Thoracic aorta (tissue), 2 donors: Measurements from ENCODE around the gene DPH1. TPM values are rescaled to one million over a fixed set of nuclear protein-coding genes. Genes with fewer than 3 reads are reported as not detected.

Experiments used
- ATAC-seq: fragments of 150-250 bp; one replicate; pipeline ENCODE4 v1.8.0; 2017; ENCODE audit warnings: low read depth; ENCODE audit not compliant: insufficient number of reproducible peaks, low FRiP score
- DNase-seq: peaks from one replicate; pipeline ENCODE4 v3.0.0-alpha.2; 2020; ENCODE audit warnings: low spot score
- H3K27ac ChIP-seq, 2 donors: fragments of 200-600 bp; sonication (generic); 1 replicate in 1 of 2; 2 replicates in 1 of 2; pipeline ENCODE4 v1.5.1; 2016; ENCODE audit warnings: mild to moderate bottlenecking in 2 of 2, moderate library complexity in 2 of 2
- H3K27me3 ChIP-seq: fragments of 200-600 bp; sonication (generic); replicated peaks from 2 replicates; pipeline ENCODE4 v1.6.0; 2016; ENCODE audit warnings: mild to moderate bottlenecking; ENCODE audit not compliant: insufficient read depth
- H3K36me3 ChIP-seq: fragments of 200-600 bp; sonication (generic); one replicate; pipeline ENCODE4 v1.5.1; 2016
- H3K4me1 ChIP-seq, 2 donors: fragments of 200-600 bp; sonication (generic); 1 replicate in 1 of 2; 2 replicates in 1 of 2; pipeline versions ENCODE4 v1.5.1 to v1.6.0; 2016; ENCODE audit warnings: low read depth in 2 of 2, mild to moderate bottlenecking in 1 of 2; ENCODE audit not compliant: control insufficient read depth in 1 of 2
- H3K4me3 ChIP-seq: fragments of 200-600 bp; sonication (generic); 2 replicates; pipeline ENCODE4 v1.5.1; 2016; ENCODE audit warnings: mild to moderate bottlenecking
- H3K9me3 ChIP-seq: fragments of 200-600 bp; sonication (generic); 2 replicates; pipeline ENCODE4 v1.5.1; 2016
- total RNA-seq, 2 donors: library from RNA; depleted of rRNA; stranded (reverse); fragments of >200 nt; gene quantifications; one replicate each; pipeline versions ENCODE4 v1.1.0 to v1.2.3, GENCODE V29; 2016
- TF ChIP-seq, protein P1 (sequence below): fragments of 200-600 bp; sonication (generic); IDR thresholded peaks from one replicate; pipeline ENCODE4 v1.5.1; 2019; ENCODE audit warnings: antibody characterized with exemption

The DPH1 gene
- total RNA-seq, 2 donors from 2014 or later = 46.0 to 61.1 TPM

DNA sequence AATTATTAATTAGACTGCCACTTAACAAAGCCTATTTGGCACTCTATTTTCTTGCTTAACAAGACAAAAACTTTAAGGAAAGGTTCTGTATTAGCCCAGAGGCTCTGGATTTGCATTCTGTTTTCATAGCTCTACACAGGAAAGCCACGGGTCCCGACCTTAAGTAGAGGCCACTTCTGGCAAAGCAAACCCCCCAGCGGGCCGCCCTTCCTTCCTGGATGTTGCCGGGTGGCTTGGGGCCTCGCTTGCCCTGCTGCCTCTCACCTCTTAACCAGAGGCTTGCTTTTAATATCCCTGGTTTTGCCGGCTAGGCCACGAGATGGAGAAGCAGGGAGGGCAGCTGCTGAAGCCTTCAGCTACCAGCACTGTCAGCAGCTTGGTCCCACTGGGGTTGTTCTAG, 9.2 kb upstream of the DPH1 start:
- DNase-seq = no peak
- Histone ChIP-seq H3K27ac (no peak overlapping the region), H3K27me3 (no peaks in the 10 kb centered on the region), H3K4me1 (peaks cover 3 to 24% of the 10 kb centered on the region in 2 donors), H3K36me3 (no peaks in the 10 kb centered on the region), H3K9me3 (no peaks in the 10 kb centered on the region), H3K4me3 (no peak overlapping the region)
- TF ChIP-seq, protein P1, sequence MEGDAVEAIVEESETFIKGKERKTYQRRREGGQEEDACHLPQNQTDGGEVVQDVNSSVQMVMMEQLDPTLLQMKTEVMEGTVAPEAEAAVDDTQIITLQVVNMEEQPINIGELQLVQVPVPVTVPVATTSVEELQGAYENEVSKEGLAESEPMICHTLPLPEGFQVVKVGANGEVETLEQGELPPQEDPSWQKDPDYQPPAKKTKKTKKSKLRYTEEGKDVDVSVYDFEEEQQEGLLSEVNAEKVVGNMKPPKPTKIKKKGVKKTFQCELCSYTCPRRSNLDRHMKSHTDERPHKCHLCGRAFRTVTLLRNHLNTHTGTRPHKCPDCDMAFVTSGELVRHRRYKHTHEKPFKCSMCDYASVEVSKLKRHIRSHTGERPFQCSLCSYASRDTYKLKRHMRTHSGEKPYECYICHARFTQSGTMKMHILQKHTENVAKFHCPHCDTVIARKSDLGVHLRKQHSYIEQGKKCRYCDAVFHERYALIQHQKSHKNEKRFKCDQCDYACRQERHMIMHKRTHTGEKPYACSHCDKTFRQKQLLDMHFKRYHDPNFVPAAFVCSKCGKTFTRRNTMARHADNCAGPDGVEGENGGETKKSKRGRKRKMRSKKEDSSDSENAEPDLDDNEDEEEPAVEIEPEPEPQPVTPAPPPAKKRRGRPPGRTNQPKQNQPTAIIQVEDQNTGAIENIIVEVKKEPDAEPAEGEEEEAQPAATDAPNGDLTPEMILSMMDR = no peak
- ATAC-seq = no peak

DNA sequence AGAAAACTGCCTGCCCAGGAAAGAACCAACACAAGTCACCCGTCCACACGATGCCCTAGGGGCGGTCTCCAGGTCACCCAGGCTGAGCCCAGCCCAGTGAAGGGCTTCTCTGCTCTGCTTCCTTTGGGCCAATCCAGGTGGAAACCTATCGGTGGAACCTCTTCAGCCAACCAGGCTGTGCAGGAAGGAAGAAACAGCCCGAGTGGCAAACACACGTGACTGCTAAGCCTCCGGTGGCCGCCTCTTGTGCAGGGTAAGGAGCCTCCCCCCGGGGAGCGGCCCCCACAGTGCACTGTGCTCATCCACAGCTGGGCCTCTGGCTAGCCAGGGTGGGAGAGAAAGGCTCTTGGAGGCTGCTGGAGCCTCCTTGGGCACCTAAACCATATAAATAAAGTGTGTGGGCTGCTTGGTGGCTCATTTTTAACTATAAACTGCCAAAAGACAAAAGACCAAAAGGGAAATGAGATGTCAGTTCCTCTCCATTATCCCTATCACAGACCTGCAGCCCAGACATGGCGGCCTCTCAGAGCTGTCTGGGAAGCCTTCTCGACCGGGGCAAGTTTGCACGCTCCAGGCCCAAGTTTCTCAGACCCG, 7.2 kb upstream of the DPH1 start:
- no peaks in the 10 kb centered on the region for H3K36me3 ChIP-seq
- no peaks in the 10 kb centered on the region for H3K27me3 ChIP-seq
- DNase-seq (no peak), ATAC-seq (no peak)
- TF ChIP-seq, protein P1 = no peak
- H3K4me1 ChIP-seq = peaks cover 3 to 35% of the 10 kb centered on the region in 2 donors
- no peaks in the 10 kb centered on the region for H3K9me3 ChIP-seq
- H3K4me3 ChIP-seq = no peak overlapping the region
- no peak overlapping the region for H3K27ac ChIP-seq

DNA sequence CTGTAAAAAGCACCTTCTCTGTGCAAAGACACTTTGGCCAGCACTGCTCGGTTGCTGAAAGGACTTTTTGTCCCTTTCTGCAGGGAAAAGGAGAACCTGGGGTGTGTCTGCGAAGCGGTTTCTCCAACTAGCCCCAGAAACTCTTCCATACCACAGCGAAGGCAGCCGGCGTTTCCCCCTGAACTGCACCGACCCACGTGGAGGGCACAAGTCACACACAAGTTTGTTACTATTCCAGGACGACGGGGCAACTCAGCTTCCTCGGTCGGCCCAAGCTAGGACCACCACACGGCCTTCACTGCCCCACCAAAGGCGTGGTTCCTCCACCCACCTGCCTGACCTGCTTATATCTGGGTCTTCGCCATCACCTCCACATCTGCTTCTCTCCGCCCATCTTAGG, 6.7 kb upstream of the DPH1 start:
- Histone ChIP-seq H3K27me3 (no peaks in the 10 kb centered on the region), H3K27ac (no peak overlapping the region), H3K9me3 (no peaks in the 10 kb centered on the region), H3K36me3 (no peaks in the 10 kb centered on the region), H3K4me3 (no peak overlapping the region), H3K4me1 (peaks cover 3 to 40% of the 10 kb centered on the region in 2 donors)
- DNase-seq = no peak
- TF ChIP-seq, protein P1 = no peak
- no peak for ATAC-seq

DNA sequence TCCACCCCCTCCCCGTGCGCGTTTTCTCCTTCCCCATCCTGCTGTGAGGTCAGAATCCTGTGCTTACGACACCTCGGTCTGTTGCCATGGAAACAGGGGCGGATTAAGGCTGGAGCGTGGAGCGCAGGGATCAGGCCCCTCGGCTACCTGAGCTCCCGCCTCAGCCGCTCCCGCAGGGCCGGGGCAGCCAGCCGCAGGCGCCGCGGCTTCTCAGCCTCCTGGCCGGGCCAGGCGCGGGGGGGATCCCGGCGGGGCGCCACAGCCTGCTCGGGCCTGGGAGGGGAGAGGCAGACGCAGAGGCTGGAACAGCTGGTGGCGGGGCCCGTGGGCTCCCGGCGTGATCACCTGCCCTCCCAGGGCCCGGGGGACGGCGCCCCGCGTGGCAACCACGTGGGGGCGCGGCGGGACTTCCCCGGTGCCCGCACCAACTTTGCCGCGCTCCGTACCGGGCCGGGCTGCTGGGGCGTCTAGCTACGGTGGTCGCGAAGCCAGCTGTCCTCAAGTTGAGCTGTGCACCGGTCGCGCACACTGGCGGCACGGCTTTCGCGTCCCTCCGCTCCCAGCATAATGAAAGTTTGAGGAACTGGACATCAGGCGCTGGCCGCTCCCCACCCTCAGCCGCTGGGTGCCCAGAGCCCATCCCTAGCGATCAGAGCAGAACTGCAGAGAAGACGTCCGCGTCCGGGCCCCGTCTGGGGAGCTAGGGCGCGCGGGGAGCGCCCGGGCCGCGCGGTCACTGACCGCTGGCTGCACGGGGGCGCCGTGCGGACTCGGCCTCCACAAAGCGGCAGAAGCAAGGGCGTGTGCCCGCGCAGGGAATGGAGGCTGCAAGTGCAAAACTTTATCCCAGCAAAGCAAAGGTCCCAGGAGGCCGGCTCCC, 6.0 kb upstream of the DPH1 start:
- ATAC-seq (no peak), DNase-seq (no peak)
- TF ChIP-seq, protein P1 = peak; percentile 29
- no peaks in the 10 kb centered on the region for H3K27me3 ChIP-seq
- H3K36me3 ChIP-seq = no peaks in the 10 kb centered on the region
- no peak overlapping the region for H3K27ac ChIP-seq
- H3K9me3 ChIP-seq = no peaks in the 10 kb centered on the region
- peaks cover 3 to 42% of the 10 kb centered on the region in 2 donors for H3K4me1 ChIP-seq
- peak overlapping the region; percentile 77 for H3K4me3 ChIP-seq

DNA sequence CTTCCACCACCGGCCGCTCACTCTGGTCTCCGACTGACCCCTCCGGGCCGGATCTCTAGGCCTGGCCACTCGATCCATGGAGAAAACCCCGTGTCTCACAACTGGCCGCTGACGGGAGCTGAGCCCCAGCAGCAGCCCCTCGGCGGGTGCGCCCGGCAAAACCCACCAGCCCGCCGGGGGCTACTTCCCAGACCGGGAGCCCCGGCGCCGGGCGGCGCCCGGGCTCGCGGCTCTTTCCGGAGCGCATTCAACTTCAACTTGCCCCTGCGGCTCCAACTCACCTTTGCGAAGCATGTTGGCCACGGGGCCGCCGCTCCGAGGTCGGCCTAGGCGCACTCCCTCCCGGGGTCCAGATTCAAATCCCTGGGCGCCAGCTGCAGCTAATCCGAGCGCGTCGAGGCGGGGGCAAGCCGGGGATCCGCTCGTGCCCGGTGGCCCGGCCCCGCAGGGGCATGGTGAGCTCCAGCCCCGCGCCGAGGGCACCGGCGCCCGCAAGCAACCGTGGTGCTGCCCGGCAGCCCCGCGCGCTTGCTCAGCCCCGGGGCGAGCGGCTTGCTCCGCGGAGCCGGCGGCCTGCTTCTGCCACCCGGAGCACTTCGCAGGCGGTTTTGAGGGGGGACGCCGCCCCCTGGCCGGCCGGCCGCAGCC, 5.3 kb upstream of the DPH1 start:
- Histone ChIP-seq H3K27me3 (no peaks in the 10 kb centered on the region), H3K4me1 (peaks cover 3 to 45% of the 10 kb centered on the region in 2 donors), H3K9me3 (no peaks in the 10 kb centered on the region), H3K36me3 (no peaks in the 10 kb centered on the region), H3K27ac (no peak overlapping the region), H3K4me3 (peak overlapping the region; percentile 77)
- DNase-seq (no peak), ATAC-seq (no peak)
- TF ChIP-seq, protein P1 = peak; percentile 0
